OCI-LY1 (cell line): ENCODE measurements around the gene DNAH7.

Experiments used
- H2AFZ ChIP-seq: fragments of 200-600 bp; sonication (generic), shearing (Covaris generic); 2 replicates; pipeline ENCODE4 v1.6.0; 2014; ENCODE audit warnings: antibody characterized with exemption, mild to moderate bottlenecking, low read length
- H3F3A ChIP-seq: fragments of 200-600 bp; sonication (generic), shearing (Covaris generic); 2 replicates; pipeline ENCODE4 v1.6.0; 2014; ENCODE audit warnings: mild to moderate bottlenecking, antibody characterized with exemption, low read length, moderate library complexity; ENCODE audit not compliant: insufficient read depth
- H3K27ac ChIP-seq: fragments of 200-600 bp; sonication (generic); 2 replicates; pipeline ENCODE4 v1.5.1; 2014; ENCODE audit warnings: low read length, mixed run types, mild to moderate bottlenecking, low read depth; ENCODE audit not compliant: poor library complexity, severe bottlenecking
- H3K27me3 ChIP-seq: fragments of 200-600 bp; sonication (generic); 2 replicates; pipeline ENCODE4 v1.6.0; 2014; ENCODE audit warnings: antibody characterized with exemption, mild to moderate bottlenecking, low read length, moderate library complexity; ENCODE audit not compliant: insufficient read depth
- H3K36me3 ChIP-seq: fragments of 200-600 bp; sonication (generic); 2 replicates; pipeline ENCODE4 v1.6.1; 2014; ENCODE audit warnings: mild to moderate bottlenecking, antibody characterized with exemption, low read length, moderate library complexity, mixed read lengths; ENCODE audit not compliant: insufficient read depth
- H3K4me1 ChIP-seq: fragments of 200-600 bp; sonication (generic); 2 replicates; pipeline ENCODE4 v1.5.1; 2014; ENCODE audit warnings: mild to moderate bottlenecking, low read length, moderate library complexity; ENCODE audit not compliant: insufficient read depth, severe bottlenecking
- H3K4me2 ChIP-seq: fragments of 200-600 bp; sonication (generic), shearing (Covaris generic); 2 replicates; pipeline ENCODE4 v1.6.1; 2014; ENCODE audit warnings: low read length
- H3K4me3 ChIP-seq: fragments of 200-600 bp; sonication (generic); 2 replicates; pipeline ENCODE4 v1.5.1; 2014; ENCODE audit warnings: low read length, low read depth, mild to moderate bottlenecking, mixed read lengths; ENCODE audit not compliant: poor library complexity, severe bottlenecking
- H3K79me2 ChIP-seq: fragments of 200-600 bp; shearing (Covaris generic); 2 replicates; pipeline ENCODE4 v1.6.1; 2016; ENCODE audit warnings: mixed run types, low read length, mixed read lengths; ENCODE audit not compliant: insufficient read depth
- H3K9ac ChIP-seq: fragments of 200-600 bp; sonication (generic), shearing (Covaris generic); 2 replicates; pipeline ENCODE4 v1.6.1; 2014; ENCODE audit warnings: mild to moderate bottlenecking, low read length, mixed read lengths
- H3K9me2 ChIP-seq: fragments of 200-600 bp; sonication (generic), shearing (Covaris generic); 2 replicates; pipeline ENCODE4 v1.6.1; 2014; ENCODE audit warnings: low read depth, mild to moderate bottlenecking, low read length, mixed read lengths
- H3K9me3 ChIP-seq: fragments of 200-600 bp; shearing (Covaris generic); 2 replicates; pipeline ENCODE4 v1.6.1; 2014; ENCODE audit warnings: low read length, mixed read lengths
- H4K20me1 ChIP-seq: fragments of 200-600 bp; sonication (generic), shearing (Covaris generic); 2 replicates; pipeline ENCODE4 v1.6.0; 2016; ENCODE audit warnings: mild to moderate bottlenecking, low read length; ENCODE audit not compliant: insufficient read depth
- CTCF ChIP-seq: fragments of 200-600 bp; sonication (generic), shearing (Covaris generic); IDR thresholded peaks from 2 replicates; pipeline ENCODE4 v1.5.1; 2017; ENCODE audit warnings: mild to moderate bottlenecking, antibody characterized with exemption, low read length, moderate library complexity, mixed read lengths
- EZH2 ChIP-seq: fragments of 200-600 bp; sonication (generic), shearing (Covaris generic); IDR thresholded peaks from 2 replicates; pipeline ENCODE4 v1.8.0; 2017; ENCODE audit warnings: borderline replicate concordance, mixed run types, mild to moderate bottlenecking, antibody characterized with exemption, low read length, moderate library complexity, mixed read lengths

Gene DNAH7

GRCh38 chr2:196076778-196077568, 8.3 kb upstream of the DNAH7 start:
- Histone ChIP-seq H3K9me2 (no peaks in the 10 kb centered on the region), H4K20me1 (no peaks in the 10 kb centered on the region), H3K79me2 (no peaks in the 10 kb centered on the region), H2AFZ (no peak overlapping the region), H3K4me3 (no peak overlapping the region), H3K9ac (no peak overlapping the region), H3K4me1 (no peaks in the 10 kb centered on the region), H3K27ac (no peak overlapping the region), H3K4me2 (no peak overlapping the region), H3K9me3 (no peaks in the 10 kb centered on the region), H3F3A (no peaks in the 10 kb centered on the region), H3K36me3 (no peaks in the 10 kb centered on the region), H3K27me3 (no peaks in the 10 kb centered on the region)
- TF ChIP-seq CTCF (no peak), EZH2 (no peak)

GRCh38 chr2:196075196-196075595, 6.6 kb upstream of the DNAH7 start:
- Histone ChIP-seq H3K27me3 (no peaks in the 10 kb centered on the region), H3K9me2 (no peaks in the 10 kb centered on the region), H3K9me3 (no peaks in the 10 kb centered on the region), H4K20me1 (no peaks in the 10 kb centered on the region), H3K36me3 (no peaks in the 10 kb centered on the region), H3K27ac (no peak overlapping the region), H2AFZ (no peak overlapping the region), H3K9ac (no peak overlapping the region), H3K4me2 (no peak overlapping the region), H3K79me2 (no peaks in the 10 kb centered on the region), H3F3A (no peaks in the 10 kb centered on the region), H3K4me3 (no peak overlapping the region), H3K4me1 (no peaks in the 10 kb centered on the region)
- TF ChIP-seq EZH2 = no peak
- no peak for TF ChIP-seq CTCF

- Histone ChIP-seq H3K4me1 (no peaks in the 10 kb centered on the region), H3K79me2 (no peaks in the 10 kb centered on the region), H2AFZ (no peak overlapping the region), H3K9me3 (no peaks in the 10 kb centered on the region), H3K9me2 (no peaks in the 10 kb centered on the region), H3K9ac (no peak overlapping the region), H3K36me3 (no peaks in the 10 kb centered on the region), H3K27me3 (no peaks in the 10 kb centered on the region), H3K4me3 (no peak overlapping the region), H3K27ac (no peak overlapping the region), H4K20me1 (no peaks in the 10 kb centered on the region), H3K4me2 (no peak overlapping the region), H3F3A (no peaks in the 10 kb centered on the region)
- TF ChIP-seq CTCF = no peak
- TF ChIP-seq EZH2 = no peak
These were observed 6.0 kb upstream of the DNAH7 start for GRCh38 chr2:196074631-196075030.
